AG04449 (cell line): ENCODE results near the gene POLR1B.
"Not testable (repeated sequence)": the region's sequence is repeated elsewhere in the genome, so short reads cannot be mapped to it uniquely, and the experiment has no call there.

Source experiments
- CTCF ChIA-PET: fragments of 350-600 bp; formaldehyde crosslinking; extraction: SDS; loops from one replicate; lab custom pipeline; 2021; ENCODE audit warnings: antibody characterized with exemption; lab: Yijun Ruan, JAX
- POLR2A ChIA-PET: fragments of 400-600, 350-600 bp; formaldehyde crosslinking; extraction: SDS; loops from one replicate; lab custom pipeline; 2020; ENCODE audit warnings: antibody characterized with exemption, inconsistent platforms; lab: Yijun Ruan, JAX
- DNase-seq: peaks from one replicate; pipeline ENCODE4 v3.0.0-alpha.2; 2010; ENCODE audit warnings: low read depth, low spot score
- H3K4me3 ChIP-seq: 2 replicates; pipeline ENCODE4 v1.5.1; 2011; ENCODE audit warnings: low read depth, mild to moderate bottlenecking, control low read depth, low read length
- CTCF ChIP-seq: IDR thresholded peaks from one replicate; pipeline ENCODE4 v1.5.1; 2011; ENCODE audit warnings: mild to moderate bottlenecking, moderate library complexity, low read length, control low read depth, inconsistent platforms; ENCODE audit not compliant: insufficient read depth; ENCODE audit errors: missing control alignments

POLR1B gene

DNA sequence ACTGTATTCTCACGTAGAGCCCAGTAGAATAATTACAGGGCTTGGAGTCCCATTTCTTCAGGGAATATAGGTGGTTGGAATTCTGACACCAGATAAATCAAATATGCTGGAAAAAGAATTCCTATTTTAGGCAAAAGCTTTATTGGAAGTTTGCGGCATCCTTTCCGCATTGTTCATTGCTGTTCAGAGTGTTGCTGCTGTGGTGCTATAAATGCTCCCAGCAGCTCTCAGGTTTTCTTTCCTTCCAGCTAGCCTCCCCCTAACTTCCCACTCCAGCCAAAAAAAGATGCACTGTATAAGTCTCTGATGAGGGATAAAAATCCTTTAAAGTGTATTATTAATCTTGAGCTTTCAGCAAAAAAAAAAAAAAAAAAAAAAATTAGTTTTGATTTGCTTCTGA lies 25.5 kb upstream of the POLR1B start:
- no peak for TF ChIP-seq CTCF
- ChIA-PET CTCF (interaction anchor here (0.6 kb wide), 1 partner anchor 52 kb away, joined by 3 read pairs; no protein-coding TSS in a partner anchor), POLR2A (no interaction called here)
- no peak overlapping the region for H3K4me3 ChIP-seq
- no peak for DNase-seq

DNA sequence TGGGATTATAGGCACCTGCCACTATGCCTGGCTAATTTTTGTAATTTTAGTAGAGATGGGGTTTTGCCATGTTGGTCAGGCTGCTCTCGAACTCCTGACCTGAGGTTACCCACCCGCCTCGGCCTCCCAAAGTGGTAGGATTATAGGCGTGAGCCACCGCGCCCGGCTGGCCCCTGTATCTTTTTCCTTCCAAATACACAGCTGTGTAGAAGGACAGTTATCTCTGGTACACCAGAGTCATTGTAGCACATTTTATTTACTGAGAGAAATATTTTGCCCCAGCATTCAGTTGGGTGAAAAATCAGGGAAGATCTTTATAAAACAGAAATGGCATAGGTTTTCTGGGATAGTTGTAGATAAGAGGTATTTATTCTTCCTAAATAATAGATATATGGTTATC lies 23.5 kb upstream of the POLR1B start:
- no peak for DNase-seq
- CTCF ChIA-PET, result no interaction called here
- no peak overlapping the region for H3K4me3 ChIP-seq
- POLR2A ChIA-PET, result interaction anchor here (0.7 kb wide), 1 partner anchor 221 kb away, joined by 7 read pairs; no protein-coding TSS in a partner anchor
- TF ChIP-seq CTCF, result no peak

DNA sequence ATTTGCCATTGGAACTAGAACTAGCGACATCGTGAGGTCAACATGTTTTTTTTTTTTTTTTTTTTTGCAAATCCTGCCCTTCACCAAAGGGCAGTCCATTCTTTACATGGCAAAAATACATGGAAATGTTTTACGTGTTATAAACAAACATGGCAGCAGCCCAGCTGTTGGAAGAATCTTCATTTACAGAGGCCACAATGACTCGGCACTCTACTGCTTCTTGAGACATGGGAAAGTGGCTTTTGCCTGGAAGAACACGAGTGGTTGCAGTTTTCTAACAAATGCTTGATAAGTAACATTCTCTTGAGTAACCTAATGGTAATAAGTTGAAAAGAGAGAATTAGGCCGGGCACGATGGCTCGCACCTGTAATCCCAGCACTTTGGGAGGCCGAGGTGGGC lies 22.8 kb upstream of the POLR1B start:
- POLR2A ChIA-PET, result interaction anchor here (0.7 kb wide), 1 partner anchor 221 kb away, joined by 7 read pairs; no protein-coding TSS in a partner anchor
- no peak for DNase-seq
- no peak for TF ChIP-seq CTCF
- no peak overlapping the region for H3K4me3 ChIP-seq
- CTCF ChIA-PET, result no interaction called here

DNA sequence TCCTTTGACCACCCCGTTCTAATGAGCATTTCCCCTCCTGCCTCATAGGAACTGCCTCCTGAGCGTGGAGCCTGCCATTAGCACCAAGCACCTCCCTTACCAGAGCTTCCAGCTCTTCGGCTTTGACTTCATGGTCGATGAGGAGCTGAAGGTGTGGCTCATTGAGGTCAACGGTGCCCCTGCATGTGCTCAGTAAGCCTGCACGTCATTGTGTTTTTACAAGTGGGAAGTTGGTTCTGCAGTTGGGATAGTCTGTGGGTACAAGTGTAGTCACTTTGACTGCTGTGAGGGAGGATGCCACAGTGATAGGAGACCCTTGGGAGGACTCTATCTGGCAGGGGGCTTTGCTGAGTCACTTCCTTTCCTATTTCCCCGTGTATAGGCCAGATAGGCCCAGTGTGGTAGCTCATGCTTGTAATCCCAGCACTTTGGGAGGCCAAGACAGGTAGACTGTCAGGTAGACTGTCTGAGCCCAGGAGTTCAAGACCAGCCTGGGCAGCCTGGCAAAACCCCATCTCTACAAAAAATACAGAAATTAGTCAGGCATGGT lies 22.0 kb upstream of the POLR1B start:
- DNase-seq, result no peak
- H3K4me3 ChIP-seq, result no peak overlapping the region
- POLR2A ChIA-PET, result no interaction called here
- CTCF ChIA-PET, result no interaction called here
- no peak for TF ChIP-seq CTCF

GRCh38 chr2:112523291-112523777 lies 18.9 kb upstream of the POLR1B start:
- ChIA-PET POLR2A (no interaction called here), CTCF (interaction anchor here (0.6 kb wide), 1 partner anchor 97 kb away, joined by 3 read pairs; no protein-coding TSS in a partner anchor)
- no peak for DNase-seq
- no peak for TF ChIP-seq CTCF
- H3K4me3 ChIP-seq, result no peak overlapping the region

DNA sequence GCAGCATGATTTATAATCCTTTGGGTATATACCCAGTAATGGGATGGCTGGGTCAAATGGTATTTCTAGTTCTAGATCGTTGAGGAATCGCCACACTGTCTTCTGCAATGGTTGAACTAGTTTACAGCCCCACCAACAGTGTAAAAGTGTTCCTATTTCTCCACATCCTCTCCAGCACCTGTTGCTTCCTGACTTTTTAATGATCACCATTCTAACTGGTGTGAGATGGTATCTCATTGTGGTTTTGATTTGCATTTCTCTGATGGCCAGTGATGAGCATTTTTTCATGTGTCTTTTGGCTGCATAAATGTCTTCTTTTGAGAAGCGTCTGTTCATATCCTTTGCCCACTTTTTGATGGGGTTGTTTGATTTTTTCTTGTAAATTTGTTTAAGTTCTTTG lies 18.0 kb upstream of the POLR1B start:
- POLR2A ChIA-PET, DNase-seq, CTCF ChIA-PET, H3K4me3 ChIP-seq: not testable (repeated sequence)

DNA sequence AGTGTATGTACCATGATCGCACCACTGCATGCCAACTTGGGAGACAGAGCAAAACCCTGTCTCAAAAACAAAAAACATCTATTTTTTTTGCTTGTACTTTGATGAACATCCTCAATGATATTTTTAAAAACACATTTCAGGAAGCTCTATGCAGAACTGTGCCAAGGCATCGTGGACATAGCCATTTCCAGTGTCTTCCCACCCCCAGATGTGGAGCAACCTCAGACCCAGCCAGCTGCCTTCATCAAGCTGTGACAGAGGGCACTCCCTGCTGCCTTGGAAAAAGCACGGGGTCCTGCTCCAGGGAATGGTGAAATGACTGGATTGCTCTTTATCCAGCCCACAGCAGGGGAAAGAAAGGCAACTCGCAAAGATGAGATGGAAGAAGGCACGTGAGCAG lies 13.7 kb upstream of the POLR1B start:
- ChIA-PET POLR2A (no interaction called here), CTCF (no interaction called here)
- H3K4me3 ChIP-seq, result no peak overlapping the region
- no peak for DNase-seq
- TF ChIP-seq CTCF, result no peak
